GM18520 (cell line): Measurements from ENCODE around the gene CCDC63.
"Not testable (repeated sequence)": the region's sequence is repeated elsewhere in the genome, so short reads cannot be mapped to it uniquely, and the experiment has no call there.

ENCODE experiments used
- ATAC-seq: cut with Tn5 transposase; IDR thresholded peaks from one replicate; pipeline ENCODE4 v1.9.1; 2021; ENCODE audit not compliant: unreplicated experiment

Gene CCDC63

DNA sequence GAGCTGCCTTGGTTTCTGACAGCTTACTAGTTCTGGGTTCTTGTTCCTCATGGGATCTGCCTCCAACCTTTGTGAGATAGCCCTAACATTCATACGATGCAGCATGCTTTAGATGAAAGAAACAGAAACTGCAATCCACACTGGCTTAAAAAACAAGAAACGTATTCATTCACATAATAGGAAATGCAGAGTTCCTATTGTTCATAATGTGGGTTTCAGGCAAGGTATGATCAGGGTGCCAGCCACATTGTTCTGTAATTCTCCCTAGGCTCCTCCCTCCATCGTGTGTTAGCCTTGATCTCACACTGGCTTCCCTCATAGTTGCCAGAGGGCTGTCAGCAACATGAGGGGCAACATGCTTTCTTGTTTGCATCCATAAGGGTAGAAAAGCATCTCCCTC, 2.7 kb upstream of the CCDC63 start:
- no peak for ATAC-seq

DNA sequence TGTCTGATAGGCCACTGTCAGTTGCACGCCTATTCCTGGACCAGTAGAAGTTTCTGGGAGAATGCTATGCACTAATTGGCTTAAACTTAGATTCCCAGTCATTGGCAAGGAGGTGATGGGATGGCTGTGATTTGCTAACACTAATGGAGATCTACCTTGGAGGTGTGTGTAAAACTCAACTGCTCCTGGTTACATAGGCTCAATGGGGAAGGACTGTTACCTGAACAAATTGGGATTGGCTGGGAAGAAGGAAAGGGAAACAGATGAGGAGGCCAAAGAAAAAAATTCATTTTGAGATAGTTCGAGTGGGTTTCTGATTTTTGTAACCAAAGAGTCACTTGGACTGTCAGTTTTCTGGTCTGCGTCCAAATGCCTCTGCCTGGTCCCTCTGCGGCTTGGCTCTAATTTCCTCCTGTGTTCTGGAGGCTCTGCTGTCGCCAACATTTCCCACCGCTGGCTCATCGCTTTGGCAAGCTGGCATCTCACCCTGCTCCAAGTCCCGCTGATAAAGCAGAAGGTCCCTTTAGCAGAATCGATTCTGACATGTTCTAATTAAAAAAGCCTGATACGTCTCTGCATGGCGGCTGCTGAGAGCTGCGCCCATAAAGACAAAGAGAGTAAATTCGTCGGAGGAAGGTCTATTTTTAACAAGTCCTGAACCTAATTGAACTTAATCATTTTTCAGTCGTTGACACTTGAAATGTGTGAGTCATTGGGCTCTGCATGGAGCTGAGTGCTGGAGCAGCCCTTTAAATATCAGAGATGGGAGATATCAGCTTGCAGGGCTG, 2.0 kb upstream of the CCDC63 start:
- no peak for ATAC-seq

DNA sequence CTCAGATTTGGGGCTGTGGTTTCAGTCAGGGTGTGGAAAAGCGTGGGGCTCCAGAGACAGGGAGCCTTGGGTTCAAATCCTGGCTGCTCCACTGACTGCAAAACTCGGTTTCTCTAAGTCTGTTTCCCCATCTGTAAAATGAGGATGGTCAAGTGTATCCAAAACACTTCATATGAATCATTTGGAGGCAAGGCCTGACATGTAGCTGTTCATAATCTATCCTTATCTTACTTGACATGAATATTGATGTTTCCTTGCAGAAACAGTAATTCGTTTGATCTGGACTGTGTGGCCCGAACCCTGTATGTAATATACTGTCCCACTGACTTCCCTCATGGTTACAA, 1.5 kb upstream of the CCDC63 start:
- no peak for ATAC-seq

DNA sequence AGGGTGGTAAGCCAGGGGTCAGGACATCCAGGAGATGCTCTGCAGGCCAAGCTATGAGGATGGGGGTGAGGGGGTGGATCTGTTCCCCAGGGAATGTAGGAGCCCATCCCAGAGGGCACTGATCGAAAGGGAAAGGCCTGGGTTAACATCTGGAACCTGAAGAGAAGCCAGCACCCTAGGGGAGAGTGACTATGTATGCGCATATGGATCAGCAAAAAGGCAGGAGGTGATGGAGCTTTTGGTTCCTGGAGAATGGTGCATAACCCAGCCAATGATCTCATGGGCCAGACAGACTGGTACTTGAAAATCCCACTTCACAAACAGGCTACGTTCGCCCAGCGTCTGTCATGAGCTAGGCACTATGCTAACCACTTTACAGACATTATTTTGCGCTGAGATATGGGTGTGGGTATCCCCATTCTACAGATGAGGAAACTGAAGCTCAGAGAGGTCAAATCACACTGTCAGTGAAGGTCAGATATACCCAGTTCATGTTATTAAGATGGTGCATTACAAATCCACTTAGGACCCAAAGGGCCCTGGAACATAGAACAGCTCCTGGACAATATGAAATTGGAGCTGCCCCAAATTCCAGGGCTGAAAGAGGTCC, 1.6 kb downstream of the CCDC63 start:
- no peak for ATAC-seq

DNA sequence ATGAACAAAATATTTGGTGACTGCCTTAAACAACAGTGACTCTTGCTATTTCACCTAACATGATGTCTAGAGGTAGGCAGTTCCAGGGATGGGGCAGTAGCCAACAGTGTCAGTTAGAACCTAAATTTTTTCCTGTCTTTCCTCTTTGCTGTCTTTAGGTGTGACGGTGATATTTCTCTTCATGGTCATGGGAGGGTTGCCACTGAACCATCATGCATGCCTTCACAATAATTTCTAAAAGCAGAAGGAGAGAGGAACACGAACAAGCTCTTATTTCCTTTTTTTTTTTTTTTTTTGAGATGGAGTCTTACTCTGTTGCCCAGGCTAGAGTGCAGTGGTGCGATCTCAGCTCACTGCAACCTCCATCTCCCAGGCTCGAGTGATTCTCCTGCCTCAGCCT, 2.4 kb downstream of the CCDC63 start:
- no peak for ATAC-seq

DNA sequence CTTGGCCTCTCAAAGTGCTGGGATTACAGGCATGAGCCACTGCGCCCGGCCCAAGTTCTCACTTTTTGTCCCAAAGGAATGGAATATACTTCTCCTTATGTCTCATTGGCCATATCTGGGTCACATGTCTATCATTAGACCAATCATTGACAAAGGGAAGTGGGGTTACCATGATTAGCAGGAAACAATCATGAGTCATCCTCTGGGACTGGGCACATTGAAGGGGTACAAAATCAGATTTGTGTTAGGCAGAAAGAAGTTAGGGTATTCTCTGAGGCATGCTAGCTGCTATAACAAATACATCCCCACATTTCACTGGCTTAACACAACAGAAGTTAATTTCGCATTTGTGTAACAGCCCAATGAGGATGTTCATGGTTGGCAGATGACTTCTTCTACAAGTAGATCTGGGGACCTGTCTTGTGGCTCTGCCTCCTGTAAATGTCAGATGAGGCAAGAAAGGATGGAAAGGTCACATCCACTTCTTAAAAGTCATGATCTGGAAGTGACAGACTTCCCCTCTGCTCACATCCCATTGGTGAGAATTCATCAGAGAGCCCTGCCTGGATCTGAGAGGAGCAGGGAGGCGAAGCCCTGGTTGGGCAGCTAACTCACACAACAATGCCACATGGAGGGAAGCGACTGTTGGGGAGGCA, 3.1 kb downstream of the CCDC63 start:
- ATAC-seq, result no peak

DNA sequence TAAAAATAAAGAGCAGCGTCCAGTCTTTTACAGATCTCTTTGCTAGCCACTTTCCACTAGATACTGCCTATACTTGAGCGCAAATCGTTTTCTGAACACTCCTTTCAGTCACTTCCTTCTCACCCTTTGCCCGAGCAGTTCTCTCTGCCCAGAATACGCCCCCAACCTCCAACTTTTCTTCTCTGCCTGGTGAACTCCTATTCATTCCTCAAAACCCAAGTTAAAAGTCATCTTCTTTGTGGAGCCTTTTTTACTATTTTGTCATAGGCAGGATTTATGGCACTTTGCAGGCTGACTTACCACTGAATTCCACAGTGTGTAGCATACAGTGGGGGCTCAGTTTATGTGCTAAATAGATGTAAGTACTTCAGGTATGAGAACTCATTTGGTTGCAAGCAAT, 4.0 kb downstream of the CCDC63 start:
- ATAC-seq, result no peak

DNA sequence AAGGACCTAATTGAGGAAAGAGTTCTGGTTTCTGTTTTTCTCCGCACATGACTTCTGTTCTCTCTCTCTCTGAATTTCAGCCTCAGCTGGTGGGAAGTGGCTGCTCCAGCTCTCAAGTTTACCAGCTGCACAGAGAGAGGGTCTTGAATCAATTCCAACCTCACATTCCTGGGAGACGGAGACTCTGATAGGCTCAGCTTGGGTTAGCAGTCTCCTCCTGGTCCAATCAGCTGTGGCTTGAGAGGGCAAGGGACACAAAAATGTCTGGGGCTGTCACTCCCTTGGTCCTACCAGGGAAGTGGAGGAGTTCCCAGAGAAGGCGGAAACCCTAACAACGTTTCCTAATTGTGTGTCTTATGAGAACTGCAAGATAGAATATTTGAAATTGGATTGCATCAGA, 7.0 kb downstream of the CCDC63 start:
- ATAC-seq, result no peak

DNA sequence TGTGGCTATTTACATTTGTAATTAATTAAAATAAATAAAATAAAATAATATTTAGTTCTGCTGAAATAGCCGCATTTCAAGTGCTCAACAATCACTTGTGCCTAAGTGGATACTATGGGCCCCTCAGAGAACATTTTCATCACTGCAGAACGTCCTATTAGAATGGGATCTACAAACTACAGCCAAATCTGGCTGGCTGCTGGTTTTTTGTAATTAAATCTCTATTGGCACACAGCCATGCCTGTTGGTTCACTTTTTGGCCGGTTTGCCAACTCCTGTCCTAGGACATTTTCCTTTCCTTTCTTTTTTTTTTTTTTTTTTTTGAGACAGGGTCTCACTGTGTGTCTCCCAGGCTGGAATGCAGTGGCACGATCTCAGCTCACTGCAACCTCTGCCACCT, 9.8 kb downstream of the CCDC63 start:
- no peak for ATAC-seq

DNA sequence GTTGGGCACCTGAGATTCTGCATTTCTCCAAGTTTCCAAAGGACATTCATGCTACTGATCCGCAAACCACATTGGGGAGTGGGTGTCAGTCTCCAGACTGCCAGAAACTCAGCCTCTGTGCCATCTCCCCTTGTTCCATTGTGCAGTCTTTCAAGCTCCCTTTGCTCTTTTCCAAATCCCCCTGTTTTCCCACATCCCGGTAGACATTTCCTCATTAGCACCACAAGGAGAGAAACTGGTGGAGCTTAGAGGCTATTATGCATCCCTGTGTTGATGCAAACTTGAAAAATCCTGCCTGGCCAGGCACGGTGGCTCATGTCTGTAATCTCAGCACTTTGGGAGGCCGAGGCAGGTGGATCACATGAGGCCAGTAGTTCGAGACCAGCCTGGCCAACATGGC, 10.7 kb downstream of the CCDC63 start:
- ATAC-seq, result no peak

DNA sequence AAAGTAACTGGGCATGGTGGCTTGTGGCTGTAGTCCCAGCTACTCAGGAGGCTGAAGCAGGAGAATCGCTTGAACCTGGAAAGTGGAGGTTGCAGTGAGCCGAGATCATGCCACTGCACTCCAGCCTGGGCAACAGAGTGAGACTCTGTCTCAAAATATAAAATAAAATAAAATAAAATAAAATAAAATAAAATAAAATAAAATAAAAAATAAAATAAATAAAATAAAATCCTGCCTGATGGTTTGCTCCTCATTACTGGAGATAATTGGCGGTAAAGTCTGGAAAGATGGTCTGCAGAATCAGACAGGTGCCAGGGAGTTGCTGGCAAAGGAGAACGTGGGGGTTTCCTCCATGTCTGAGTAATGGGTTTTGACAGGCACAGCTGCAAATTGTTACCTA, 11.2 kb downstream of the CCDC63 start:
- ATAC-seq, result not testable (repeated sequence)

DNA sequence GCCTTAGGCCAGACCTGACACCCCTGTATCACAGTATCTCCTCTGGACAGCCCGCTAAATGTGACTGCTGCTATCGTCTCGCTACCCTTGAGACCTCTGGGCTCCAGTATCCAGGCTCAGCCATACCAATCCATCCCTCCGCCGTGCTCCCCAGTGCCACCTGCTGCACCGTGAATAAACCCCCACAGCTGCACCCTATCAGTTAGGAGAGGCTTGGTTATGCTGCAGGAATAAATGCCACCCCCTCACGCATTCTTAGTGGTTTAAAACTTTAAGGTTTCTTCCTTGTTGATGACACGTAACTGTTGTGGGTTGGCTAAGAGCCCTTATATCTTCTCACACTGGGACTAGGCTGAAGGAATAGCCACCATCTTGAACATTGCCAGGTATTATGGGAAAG, 12.1 kb downstream of the CCDC63 start:
- ATAC-seq, result no peak

DNA sequence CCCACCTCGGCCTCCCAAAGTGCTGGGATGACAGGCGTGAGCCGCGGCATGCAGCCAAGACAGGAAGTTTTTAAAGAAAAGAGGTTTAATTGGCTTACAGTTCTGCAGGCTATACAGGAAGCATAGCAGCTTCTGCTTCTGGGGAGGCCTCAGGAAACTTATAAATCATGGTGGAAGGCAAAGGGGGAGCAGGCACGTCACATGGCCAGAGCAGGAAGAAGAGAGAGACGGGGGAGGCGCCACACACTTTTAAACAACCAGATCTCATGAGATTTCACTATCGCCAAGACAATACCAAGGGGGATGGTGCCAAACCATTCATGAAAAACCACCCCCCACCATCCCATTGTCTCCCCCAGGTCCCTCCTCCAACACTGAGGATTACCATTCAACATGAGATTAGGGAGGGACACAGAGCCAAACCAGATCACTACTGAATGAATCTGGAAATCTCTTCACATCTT, 14.1 kb downstream of the CCDC63 start:
- no peak for ATAC-seq

DNA sequence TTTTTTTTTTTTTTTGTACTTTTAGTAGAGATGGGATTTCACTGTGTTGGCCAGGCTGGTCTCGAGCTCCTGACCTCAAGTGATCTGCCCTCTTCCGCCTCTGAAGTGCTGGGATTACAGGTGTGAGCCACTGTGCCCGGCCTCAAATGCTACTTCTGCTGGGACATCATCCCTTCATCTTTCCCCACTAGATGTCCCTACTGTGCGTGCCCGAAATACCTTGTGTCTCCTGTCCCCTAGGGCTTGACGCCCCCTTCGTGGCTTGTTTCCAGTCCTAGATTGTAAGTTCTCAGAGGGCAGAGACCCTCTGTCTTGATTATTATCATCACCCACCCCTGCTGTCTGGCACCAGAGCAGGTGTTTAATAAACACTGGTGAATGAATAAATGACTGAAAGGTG, 14.9 kb downstream of the CCDC63 start:
- ATAC-seq, result no peak

DNA sequence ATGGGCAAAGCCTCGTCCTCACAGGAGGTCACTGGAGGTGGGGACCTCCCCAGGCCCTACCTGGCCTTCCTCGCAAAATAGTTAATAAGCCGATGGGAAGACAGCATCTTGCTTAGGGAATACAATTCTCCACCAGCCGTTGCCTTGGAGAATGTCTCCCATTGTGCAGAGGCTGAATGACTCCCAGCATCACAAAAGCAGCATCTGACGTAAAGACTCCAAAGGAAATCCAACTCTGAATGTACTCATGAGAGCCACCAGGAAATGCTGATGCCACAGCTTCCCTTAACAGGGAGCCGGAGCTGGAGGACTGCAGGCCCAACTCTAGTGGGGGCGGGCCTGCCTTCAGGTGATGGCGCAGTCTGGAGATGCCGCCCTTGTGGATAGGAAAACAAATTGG, 15.5 kb downstream of the CCDC63 start:
- ATAC-seq, result no peak

DNA sequence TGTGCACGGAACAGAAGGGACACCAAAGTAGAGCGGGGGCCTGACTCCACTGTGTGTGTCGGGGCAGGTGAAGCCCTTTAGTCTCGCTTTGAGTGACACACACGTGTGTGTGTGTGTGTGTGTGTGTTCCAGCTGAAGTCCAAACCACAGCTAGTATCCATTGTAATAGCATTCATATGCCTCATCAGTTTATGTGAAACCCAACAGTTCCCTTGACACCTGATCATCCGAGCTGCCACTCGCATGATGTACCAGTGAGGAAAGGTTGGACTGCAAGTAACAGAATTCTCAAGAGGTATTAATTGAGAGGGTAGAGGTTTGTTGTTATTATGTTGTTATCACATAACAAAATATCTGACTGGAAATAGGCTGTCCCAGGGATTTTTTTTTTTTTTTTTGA, 16.4 kb downstream of the CCDC63 start:
- no peak for ATAC-seq

DNA sequence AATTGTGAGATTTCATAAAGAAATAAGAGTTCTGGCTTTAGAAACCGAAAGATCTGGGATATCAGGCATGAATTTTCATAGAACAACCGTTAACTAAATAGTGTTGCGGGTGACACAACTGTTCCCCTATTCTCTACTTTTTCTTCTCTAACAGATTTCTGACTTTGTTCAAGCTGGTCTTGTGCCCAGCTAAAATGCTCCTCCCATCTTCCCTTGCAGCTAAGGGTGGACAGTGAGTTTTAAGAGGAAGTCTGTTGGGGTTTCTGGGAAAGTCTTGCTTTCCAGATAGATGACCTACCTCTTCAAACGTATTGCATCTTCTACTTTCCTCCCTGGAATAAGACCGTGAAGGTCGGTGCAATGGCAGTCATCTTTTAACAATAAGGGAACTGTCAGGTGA, 18.7 kb downstream of the CCDC63 start:
- no peak for ATAC-seq

DNA sequence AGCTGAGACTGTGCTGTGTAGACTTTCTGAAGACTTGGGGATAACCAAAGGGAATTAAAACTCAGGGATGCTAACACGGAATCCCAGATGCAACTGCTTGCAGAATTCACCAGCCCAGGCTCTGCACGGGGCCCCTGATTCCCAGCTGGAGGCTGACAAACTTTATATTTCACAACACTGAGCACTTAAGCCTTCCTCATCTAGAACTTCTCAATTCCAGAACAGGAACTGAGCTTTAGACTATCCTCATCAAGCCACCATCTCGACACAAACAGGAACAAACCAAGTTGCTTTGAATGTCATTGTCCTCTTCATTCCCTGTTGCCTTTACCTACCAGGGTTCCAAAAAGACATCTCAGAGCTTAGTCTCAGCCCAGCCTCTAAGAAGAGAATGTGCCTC, 22.2 kb downstream of the CCDC63 start:
- no peak for ATAC-seq

DNA sequence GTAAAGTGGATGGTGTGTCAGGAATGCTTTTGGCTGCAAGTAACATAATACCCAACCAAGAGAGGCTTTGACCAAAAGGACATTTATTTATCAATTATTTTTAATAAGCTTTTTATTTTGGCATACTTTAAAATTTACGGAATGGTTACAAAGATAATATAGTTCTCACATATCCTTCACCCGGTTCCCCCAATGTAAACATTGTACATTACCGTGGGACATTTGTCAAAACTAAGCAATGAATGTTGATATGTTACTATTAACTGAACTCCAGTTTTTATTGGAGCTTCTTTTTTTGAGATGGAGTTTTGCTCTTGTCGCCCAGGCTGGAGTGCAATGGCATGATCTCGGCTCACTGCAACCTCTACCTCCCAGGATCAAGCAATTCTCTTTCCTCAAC, 23.0 kb downstream of the CCDC63 start:
- ATAC-seq, result no peak

DNA sequence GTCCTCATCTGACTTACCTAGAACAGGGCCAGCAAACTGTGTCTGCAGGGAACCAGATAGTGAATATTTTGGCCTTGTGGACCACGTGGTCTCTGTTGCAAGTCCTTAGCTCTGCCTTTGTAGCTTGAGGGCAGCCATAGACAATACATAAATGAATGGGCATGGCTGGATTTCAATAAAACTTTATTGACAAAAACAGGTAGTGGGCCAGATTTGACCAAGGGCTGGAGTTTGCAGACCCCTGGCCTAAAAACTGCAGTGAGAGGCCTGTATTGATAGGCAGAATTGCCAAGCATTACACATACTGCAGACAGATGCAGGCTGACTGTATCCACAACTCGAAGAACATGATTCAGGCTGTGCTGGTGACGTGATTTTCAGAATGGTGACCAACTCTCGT, 25.3 kb downstream of the CCDC63 start:
- no peak for ATAC-seq

DNA sequence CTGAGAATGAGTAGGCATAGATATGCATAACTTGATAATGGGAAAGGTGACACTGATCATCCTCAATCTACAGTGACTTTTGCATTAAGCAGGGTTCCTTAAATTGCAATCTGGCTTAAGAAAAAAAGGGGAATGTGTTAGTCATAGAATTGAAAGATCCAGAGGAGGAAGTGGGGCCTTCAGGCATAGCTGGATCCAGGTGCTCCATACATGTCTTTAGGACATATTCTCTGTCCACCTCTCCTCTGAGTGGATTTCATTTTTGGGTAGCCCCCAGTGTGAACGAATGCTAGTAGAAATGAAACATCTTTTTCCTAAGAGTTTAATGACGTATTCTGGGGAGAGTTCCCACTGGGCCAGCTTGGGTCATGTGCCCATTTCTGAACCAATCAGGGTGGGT, 27.6 kb downstream of the CCDC63 start:
- no peak for ATAC-seq

DNA sequence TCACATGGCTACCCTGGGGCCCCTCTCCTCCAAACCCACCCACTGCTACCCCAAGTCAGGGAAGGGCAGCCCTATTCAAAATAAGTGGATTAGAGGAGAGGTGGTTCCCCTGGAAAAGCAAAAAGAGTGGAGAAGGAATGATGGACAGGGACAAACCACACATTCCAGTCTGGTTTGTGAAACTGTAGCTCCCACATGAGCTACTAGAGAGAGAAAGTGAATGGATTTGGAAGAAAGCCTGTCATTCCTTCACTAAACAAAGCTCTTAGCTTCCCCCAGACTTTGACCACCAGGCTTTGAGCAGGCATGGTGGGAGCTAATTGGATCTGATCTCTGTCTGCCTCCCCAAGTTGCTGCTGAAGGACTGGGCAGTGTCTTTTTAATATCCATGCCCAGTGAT, 28.0 kb downstream of the CCDC63 start:
- no peak for ATAC-seq
